DMS53 treated with DMSO at 0.1 percent for 48 hours (cell line): ENCODE data around the gene FTSJ3.
"Not testable (repeated sequence)": the region's sequence is repeated elsewhere in the genome, so short reads cannot be mapped to it uniquely, and the experiment has no call there.

ENCODE experiments used
- DNase-seq: peaks from one replicate; lab custom pipeline; 2025; ENCODE audit not compliant: unreplicated experiment; lab: John Stamatoyannopoulos, UW

Gene FTSJ3

DNA sequence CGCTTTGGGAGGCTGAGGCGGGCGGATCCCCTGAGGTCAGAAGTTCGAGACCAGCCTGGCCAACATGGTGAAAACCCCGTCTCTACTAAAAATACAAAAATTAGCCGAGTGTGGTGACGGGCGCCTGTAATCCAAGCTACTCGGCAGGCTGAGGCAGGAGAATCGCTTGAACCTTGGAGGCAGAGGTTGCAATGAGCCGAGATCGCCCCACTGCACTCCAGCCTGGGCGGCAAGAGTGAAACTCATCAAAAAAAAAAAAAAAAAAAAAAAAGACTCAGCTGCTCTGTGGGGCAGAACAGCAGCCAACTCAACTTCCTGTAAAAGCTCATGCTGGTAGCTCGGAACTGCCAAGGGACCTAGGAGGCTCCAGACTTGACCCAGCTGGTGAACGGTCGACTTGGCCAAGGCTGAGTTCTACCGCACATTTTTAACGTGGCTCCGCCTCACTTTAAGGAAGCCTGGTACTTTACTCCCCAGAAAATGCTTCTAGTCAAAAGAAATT is 16.0 kb upstream of the FTSJ3 start:
- not testable (repeated sequence) for DNase-seq

DNA sequence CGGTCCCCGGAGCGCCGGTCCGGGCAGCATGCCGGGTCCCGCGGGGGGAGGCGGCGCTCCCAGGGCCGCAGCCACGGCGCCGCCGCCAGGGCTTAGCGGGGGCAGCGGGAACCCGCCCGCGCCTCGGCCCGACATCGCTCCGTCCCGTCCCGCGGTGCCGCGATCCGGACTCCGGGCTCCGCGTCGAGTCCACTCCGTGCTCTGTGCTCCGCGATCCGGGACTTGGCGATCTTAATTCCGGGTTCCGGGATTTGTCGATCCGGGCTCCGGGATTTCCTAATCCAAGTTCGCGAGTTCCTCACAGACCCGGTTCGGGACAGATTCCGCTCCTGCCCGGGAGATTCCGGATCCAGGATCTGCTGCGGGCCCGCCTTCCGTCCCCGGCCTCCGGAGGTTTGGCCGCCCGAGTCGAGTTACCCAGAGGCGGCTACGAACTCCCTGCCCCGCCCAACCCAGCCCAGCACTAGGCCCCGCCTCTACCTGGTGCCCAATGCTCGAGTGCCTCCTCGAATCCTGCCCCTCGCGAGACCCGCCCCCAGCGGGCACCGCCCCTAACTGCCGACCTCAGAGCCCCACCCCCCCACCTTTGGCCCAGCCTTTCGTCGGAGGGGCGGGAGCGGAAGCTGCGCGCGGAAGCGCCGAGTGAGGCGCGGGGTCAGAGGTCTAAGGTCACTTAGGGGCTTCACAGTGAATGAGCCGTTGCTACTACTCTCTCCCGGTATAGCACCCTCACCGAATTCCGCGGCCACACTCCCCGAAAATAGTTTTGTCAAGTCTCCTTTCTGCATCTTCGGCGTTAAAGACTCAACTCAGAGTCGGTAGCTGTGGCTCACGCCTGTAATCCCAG is 15.3 kb upstream of the FTSJ3 start, which contains the start of gene SMARCD2:
SMARCD2 (minus strand) TSS at position 146 of the 847 bp plus-strand sequence; CDS start at position 135, 11 bp downstream.
- DNase-seq, result peak; percentile 84

DNA sequence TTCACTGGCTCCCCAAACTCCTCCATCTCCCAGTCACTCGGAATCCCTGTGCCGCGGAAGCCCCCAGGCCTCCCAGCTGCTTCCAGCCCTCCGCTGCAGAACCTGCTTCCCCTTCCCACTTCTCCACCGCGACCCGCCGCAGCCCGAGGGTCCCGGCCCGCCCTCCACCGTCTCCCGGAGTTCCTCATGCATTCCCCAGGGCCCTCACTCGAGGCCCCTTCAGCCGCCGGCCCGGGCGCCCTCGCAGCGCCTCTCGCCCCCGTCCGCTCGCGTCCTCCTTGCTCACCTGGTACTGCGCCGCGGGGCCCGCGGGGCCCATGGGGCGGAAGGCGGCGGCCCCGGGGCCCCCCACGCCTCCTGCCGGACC is 14.7 kb upstream of the FTSJ3 start:
- no peak for DNase-seq

DNA sequence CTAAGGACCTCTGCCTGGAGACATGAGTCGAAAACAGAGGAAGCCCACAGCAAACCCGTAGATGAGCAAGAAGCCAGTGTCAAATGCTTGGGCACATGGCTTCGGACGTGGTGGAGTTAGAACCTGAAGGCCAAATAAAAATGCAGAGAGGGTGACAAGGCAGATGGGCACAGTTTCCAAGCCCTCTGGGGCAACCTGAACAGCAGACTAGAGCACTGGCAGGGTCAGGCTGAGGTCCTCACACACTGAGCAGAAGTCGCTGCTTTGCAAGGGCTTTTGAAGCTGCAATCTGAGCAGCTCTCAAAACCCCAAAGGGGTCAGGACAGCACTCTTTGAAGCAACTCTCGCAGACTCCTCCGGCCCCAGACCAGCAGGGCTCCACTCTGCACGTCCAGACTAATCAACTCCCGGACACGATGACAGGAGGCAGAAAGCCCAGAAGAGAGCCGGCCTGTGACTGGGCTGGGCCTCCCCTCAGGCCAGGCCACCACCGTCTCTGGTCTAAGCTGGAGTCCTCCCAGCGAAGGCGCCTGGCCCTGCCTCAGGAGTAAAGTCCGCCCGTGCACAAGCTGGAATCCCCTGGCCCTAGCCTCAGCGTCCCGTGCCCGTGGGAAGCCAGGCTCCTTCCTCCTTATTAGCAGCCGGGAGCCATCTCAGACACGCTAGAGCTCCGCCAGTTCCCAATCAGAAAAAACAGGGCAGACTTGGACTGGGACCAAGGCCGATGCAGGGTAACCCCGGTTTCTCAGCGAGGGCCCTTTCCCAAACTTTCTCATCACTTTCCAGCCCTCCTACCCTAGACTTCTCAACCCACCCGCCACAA is 14.1 kb upstream of the FTSJ3 start:
- no peak for DNase-seq

DNA sequence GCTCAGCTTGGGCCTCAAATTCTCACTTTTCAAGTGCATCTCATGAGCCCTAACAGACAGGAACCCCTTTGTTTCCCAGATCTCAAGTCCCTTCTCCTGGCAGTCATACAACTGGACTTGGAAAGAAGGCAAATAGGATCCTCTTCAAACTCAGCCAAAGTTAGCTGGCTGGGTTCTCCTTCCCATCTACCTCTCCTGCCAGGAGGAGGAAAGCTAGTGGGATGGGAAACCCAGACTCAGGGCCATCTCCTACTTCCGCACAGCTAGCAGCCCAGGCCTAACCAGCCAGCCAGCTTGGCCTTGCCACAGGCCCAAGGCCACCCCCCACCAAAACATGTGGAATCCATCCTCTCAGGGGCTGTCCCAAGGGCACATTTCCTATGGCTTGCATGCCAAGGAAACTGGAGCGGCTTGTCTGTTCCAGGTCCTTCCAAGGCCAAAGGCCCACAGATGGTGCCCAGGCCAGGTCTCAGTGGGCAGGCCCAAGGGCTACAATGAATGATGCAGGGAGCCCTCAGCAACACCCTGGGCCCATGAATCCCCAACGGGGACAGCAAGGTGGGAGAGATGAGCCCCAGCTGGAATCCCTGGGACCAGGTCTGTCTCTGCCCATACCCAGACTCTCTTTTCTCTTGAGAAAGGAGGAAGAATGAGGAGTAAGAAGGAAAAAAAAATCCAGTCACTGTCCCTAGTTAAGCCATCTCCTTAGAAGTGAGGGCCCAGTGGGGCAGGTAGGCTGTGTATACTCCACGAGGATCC is 13.3 kb upstream of the FTSJ3 start:
- no peak for DNase-seq

DNA sequence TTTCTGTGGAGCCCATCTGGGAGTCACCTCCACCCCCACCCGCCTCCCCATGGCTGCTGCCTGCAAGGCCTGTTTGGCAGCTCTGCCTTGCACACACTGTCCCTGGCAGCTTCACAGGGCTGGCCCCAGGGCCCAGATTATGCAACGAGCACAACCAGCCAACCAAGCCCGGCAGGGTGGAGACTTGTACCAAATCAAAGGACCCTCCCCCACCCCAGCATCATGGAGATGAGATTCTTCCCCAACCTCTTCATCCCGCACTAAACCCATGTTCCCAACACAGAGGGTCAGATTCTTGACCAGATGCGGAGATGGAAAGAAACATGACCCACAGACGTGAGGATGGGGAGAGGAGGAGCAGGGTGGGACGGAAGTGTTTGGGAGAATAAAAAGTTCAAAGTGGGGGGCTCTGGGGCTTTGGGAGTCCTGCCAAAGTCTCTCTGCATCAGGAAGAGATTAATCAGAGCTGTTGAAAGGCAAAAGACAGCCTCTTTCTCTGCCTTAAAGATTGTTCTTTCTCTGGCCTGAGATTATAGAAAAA is 11.2 kb upstream of the FTSJ3 start:
- DNase-seq, result no peak

DNA sequence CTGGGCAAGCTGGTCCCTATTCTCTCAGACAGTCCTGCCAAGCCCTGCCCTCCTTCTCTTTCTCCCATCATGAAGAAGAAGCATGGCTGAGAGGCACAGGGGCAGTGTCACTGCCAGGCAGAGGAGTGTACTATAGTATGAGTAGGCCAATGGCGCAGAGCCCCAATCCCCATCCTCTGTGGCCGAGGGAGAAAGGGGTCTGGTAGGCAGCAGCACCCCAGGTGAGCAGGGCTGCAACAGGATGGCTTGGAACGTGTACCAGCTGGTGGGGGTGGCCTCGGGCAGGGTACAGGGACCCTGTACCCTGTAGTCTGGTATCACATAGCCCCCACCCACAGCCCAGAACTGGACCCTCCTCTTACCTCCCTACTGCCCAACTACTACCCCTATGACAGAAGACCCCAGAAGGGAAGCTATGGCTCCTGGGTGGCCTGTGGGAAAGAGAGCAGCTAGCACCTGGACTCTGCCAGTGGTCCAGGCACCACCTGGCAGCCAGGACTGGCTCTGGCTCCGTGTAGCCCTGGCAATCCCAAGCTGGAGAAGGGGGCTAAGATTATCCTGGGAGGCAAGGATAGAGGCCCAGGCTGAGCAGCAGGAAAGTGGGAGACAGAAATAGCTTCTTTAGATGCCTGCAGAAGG is 10.6 kb upstream of the FTSJ3 start:
- DNase-seq, result no peak

DNA sequence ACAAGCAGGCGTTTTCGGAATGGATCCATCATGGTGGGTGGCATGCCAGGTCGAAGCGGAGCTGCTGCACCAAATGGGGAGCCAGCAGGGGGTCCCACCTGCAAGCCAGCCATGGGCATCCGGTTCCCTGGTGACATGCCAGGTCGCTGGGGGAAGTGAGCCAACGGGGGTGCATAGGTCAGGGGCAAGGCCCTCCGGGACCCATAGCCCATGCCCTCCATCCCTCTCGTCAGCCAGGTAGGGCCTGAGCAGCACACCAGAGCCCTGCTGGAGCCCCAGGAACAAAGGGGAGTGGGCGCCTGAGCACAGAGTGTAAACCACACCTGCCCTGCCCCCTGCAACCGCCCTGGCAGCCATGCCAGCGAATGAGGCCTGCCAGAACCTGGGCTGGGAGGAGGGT is 10.0 kb upstream of the FTSJ3 start:
- DNase-seq, result no peak

DNA sequence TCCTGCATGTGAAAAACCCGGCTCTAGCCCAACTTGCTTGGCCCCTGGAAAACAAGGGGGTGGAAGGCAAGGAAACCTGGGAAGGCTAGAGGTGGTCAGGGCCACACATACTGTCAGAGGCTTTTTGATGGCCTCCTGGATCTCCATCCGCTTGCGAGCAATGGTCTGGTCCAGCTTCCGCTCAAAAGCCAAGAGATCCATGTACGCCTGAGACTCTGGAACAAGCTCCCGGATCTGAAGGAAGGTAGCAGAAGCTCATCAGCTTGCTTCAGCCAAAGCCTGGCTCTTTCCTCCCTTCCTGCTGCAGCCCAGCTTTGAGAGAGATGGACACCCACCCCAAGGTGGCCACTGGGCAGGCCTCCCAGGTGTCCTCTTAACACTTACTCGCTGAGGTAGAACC is 9.3 kb upstream of the FTSJ3 start:
- DNase-seq, result no peak

DNA sequence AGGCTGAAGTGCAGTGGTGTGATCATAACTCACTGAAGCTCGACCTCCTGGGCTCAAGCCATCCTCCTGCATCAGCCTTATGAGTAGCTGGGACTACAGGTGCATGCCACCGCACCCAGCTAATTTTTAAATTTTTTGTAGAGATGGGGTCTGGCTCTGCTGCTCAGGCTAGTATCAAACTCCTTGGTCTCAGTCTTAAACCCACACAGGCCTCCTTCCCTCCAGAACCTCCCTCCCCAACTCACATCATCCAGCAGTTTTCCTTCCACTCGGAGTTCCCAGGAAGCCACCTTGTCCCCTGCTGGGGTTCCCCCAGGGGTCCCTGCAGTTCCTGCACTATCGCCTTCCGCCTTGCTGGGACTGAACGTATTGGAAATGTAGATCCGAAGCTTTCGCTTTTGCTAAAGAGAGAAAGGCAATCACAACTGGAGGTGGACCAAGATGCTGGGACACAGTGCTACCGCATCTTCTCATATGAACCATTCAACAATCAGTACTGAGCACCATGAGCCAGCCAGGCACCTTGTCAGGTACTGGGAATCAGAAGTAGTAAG is 7.8 kb upstream of the FTSJ3 start:
- DNase-seq, result no peak

DNA sequence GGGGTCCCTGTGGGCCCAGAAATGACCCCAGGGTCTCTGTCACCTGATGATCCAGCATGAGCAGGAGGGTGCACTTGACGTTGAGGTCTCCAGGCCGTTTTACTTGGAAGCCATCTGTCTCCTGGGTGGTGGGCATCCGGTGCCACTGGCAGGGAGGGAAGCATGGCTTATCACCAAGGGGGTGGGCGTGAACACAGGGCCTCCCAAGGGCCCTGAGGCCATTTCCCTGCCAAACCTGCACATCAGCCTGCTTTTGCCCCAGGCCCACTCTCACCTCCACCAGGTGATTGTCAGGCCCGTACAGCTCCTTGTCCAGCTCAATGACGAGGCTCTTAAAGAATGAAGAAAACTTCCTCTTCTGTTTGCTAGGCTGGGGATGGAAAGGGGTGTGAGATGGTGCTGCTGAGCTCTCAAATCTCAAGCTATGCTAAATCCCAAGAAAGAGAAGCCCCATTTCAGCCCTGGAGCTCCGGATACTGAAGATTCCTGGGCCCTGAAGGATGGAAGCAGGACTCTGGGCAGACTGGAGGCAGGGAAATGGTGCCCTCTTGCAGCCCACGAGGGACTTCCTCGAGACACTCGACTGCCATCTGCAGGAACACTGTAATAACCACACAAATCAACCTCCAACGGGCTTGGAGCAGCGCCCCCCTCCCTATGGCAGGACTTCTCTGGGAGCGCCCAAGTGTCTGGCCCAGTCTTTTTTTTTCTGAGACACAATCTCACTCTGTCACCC is 7.1 kb upstream of the FTSJ3 start:
- DNase-seq, result peak; percentile 34

DNA sequence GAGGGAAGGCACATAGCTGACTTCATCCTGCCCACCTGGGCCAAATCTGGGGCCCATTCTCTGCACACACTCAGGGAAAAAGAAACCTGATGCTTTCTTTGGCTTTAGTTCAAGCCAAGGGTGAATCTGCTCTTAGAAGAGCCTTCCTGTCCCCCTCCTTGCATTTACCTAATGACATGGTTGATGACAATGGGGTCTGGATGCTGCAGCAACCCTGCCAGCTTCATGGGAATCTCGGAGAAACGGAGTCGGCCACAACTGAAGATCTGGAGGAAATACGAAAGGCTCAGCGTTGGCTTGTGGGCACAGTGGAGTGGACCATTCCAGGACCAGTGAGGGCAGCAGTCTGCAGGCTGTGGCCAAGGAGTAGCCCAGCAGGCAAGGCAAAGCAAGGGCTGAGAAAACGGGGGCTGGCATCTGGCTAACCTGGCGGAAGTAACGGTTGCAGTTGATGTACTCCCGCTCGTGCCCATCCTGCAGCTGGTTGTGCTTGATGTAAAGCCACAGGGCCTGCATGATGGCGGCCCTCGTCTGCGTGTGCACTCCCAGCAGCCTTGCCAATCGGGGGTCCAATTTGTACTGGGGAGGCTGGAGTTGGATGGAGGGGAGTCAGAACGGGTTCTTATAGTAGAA is 6.4 kb upstream of the FTSJ3 start:
- no peak for DNase-seq

DNA sequence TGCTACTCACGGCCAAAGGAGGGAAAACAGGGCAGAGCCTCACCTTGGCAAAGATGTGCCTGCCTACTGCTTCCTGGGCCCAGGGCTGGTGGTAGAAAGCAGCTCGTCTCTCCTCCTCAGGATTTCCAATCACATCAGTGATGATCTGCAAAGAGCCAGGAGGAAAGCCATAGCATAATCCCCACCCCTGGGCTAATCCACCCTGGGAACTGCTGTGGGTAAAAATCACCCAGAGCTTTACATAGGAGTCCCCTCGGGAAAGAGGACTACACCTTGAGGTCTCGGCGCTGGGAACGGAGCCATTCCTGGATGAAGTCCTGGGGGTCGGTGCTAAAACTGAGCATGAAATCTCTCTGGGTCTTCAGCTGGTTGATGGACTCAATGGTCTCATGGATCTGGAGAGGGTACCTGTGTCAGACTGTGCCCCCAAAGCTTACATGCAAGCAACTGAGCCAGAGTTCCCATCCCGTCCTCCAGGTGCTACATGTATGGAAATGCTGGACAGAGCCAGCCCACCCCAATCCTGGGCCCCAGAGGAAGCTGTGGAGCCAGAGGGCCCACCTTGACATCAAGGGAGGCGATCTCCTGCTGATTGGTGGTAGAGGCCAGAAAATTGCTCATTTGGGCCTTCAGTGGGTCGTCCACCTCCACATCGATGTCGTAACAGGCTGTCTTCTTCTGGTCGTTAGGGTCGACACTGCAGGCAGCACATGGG is 5.7 kb upstream of the FTSJ3 start:
- no peak for DNase-seq

DNA sequence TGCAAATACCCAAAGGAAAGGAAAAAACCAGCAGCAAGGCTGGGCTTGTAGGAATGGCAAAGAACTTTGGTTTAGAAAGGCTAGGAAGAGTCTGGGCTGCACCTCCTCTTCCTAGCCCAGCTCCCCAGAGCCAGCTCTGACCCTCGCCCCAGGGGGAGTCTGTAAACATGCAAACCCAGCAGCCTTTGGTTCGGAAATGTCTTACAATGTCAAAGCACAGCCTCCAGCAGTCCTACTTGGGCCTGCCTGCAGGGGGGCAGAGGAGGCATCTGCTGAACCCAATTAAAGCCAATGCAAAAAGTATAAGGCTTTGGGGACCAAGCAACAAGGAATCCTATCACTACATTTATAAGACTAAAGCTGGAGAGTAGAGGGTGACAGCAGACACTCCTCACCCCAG is 5.0 kb upstream of the FTSJ3 start:
- no peak for DNase-seq

DNA sequence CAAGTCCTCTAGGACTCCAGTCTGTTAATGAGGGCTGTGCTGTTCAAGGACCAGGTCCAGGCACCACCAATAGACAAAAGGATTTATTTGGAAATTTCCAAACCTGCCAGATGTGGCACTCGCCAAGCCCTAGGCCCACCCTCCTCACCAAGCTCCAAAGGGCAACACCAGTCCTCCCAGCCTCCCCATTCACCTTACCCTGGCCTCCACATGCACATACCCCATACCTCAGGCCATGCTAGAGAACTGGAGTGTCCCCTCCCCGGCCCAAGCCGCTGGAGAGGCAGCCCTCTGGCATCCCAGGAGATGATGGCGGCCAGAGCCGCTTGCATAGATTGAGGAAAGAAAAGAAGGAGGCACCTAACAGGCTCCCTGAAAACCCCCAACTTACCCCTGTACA is 4.6 kb upstream of the FTSJ3 start:
- no peak for DNase-seq

DNA sequence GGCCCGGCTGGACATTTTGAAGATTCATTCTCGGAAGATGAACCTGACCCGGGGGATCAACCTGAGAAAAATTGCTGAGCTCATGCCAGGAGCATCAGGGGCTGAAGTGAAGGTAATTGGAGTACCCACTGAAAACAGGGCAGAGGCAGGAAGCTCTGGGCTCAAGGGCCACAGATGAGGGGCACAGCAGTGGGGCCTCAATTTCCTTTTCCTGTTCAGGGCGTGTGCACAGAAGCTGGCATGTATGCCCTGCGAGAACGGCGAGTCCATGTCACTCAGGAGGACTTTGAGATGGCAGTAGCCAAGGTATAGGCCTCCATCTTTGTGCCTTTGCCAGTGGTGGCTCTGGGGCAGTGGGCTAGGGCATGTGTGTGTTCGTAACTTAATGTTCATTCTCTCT is 4.0 kb upstream of the FTSJ3 start:
- DNase-seq, result no peak

DNA sequence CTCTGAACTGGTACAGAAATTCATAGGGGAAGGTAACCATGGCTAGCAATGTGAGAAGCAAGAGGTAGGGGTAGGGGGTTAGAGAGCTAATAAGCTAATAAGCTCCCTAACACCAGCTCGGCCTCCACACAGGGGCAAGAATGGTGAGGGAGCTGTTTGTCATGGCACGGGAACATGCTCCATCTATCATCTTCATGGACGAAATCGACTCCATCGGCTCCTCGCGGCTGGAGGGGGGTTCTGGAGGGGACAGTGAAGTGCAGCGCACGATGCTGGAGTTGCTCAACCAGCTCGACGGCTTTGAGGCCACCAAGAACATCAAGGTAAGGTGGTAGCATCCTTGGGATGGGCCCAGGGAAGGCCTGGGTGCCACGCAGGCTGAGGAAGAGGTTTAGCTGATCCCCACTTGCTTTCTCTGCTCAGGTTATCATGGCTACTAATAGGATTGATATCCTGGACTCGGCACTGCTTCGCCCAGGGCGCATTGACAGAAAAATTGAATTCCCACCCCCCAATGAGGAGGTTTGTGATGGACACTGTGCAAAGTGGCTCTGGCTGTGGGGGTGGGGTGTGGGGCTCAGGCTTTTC is 3.5 kb upstream of the FTSJ3 start:
- no peak for DNase-seq

DNA sequence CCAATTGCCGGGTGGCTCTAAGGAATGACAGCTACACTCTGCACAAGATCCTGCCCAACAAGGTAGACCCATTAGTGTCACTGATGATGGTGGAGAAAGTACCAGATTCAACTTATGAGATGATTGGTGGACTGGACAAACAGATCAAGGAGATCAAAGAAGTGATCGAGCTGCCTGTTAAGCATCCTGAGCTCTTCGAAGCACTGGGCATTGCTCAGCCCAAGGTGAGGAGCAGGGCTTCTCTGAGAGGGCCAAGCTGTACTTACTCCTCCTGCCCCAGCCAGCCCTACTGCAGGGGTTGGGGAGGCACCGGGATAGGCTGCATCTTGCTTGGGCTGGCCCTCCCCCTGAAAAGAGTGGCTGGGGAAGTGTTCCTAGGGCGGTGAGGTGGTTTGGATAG is 2.8 kb upstream of the FTSJ3 start:
- no peak for DNase-seq
